Neural crest cell (in vitro differentiated cells): ENCODE results near the gene ISM1. TPM values are rescaled to one million over a fixed set of nuclear protein-coding genes. Genes with fewer than 3 reads are reported as not detected.

Experiments
- DNase-seq: peaks from one replicate; pipeline ENCODE4 v3.0.0; 2021; ENCODE audit warnings: low read depth, mixed read lengths, low spot score
- H3K27ac Mint-ChIP-seq: one replicate; pipeline ENCODE4 v1.8.0; 2021; ENCODE audit warnings: mild to moderate bottlenecking, mixed read lengths; ENCODE audit not compliant: unreplicated experiment
- H3K27me3 Mint-ChIP-seq: 2 replicates; pipeline ENCODE4 v1.8.0; 2021; ENCODE audit warnings: low read depth, mild to moderate bottlenecking, mixed read lengths
- H3K36me3 Mint-ChIP-seq: 2 replicates; pipeline ENCODE4 v1.8.0; 2021; ENCODE audit warnings: low read depth, mild to moderate bottlenecking, mixed read lengths
- H3K4me1 Mint-ChIP-seq: 2 replicates; pipeline ENCODE4 v1.8.0; 2021; ENCODE audit warnings: mixed read lengths
- H3K4me3 Mint-ChIP-seq: one replicate; pipeline ENCODE4 v1.8.0; 2021; ENCODE audit warnings: mild to moderate bottlenecking, mixed read lengths
- H3K9me3 Mint-ChIP-seq: 2 replicates; pipeline ENCODE4 v1.8.0; 2021; ENCODE audit warnings: mixed read lengths
- total RNA-seq: library from RNA; stranded (reverse); gene quantifications from 2 replicates; pipeline ENCODE4 v1.2.1, GENCODE V29; 2021
- TF ChIP-seq, protein P1 (sequence below): fragments of 200-600 bp; sonication (generic); conservative IDR thresholded peaks from 2 replicates; pipeline ENCODE4 v1.5.0; 2021; ENCODE audit warnings: antibody characterized with exemption, mild to moderate bottlenecking

ISM1 gene
- total RNA-seq, 1 donor from 2014 or later, result 0.33 TPM

DNA sequence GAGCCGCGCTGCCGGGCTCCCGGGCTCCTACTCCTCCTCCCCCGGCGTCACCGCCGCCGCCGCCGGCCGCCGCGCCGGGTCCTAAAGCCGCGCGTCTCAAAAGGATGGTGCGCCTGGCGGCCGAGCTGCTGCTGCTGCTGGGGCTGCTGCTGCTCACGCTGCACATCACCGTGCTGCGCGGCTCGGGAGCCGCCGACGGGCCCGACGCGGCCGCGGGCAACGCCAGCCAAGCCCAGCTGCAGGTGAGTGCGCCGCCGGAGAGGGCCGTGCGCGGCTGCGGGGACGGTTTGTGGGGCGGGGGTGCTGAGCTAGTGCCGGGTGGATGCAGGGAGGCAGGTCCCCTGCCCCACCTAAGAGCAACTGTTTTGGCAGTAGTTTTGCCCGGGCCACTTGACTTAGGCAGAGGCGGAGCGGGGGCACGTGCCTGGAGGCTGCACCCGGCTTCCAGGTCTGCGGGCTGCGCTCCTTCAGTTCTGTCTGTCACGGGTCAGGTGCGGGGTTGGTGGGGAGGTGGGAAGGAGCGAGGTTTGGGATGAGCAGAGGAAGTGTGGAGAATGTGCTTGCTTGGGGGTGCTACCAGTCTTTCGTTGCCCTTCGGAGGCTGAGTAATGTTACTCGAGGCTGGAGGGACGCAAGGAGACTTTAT lies 722 bp downstream of the ISM1 start:
- Mint-ChIP-seq H3K36me3 (no peaks in the 10 kb centered on the region), H3K9me3 (no peaks in the 10 kb centered on the region), H3K27me3 (peaks cover 84% of the 10 kb centered on the region), H3K4me3 (peak overlapping the region; percentile 88), H3K4me1 (peaks cover 11% of the 10 kb centered on the region), H3K27ac (no peak overlapping the region)
- peak; percentile 52 for DNase-seq
- TF ChIP-seq, protein P1, sequence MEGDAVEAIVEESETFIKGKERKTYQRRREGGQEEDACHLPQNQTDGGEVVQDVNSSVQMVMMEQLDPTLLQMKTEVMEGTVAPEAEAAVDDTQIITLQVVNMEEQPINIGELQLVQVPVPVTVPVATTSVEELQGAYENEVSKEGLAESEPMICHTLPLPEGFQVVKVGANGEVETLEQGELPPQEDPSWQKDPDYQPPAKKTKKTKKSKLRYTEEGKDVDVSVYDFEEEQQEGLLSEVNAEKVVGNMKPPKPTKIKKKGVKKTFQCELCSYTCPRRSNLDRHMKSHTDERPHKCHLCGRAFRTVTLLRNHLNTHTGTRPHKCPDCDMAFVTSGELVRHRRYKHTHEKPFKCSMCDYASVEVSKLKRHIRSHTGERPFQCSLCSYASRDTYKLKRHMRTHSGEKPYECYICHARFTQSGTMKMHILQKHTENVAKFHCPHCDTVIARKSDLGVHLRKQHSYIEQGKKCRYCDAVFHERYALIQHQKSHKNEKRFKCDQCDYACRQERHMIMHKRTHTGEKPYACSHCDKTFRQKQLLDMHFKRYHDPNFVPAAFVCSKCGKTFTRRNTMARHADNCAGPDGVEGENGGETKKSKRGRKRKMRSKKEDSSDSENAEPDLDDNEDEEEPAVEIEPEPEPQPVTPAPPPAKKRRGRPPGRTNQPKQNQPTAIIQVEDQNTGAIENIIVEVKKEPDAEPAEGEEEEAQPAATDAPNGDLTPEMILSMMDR, result peak; percentile 46

- H3K9me3 Mint-ChIP-seq, result no peaks in the 10 kb centered on the region
- TF ChIP-seq, protein P1, result no peak
- peaks cover 81% of the 10 kb centered on the region for H3K27me3 Mint-ChIP-seq
- no peak for DNase-seq
- peak overlapping the region; percentile 88 for H3K4me3 Mint-ChIP-seq
- H3K36me3 Mint-ChIP-seq, result no peaks in the 10 kb centered on the region
- no peak overlapping the region for H3K27ac Mint-ChIP-seq
- peaks cover 11% of the 10 kb centered on the region for H3K4me1 Mint-ChIP-seq
Measured at GRCh38 chr20:13222319-13222716, 1.2 kb downstream of the ISM1 start.

- Mint-ChIP-seq H3K4me1 (peaks cover 11% of the 10 kb centered on the region), H3K27ac (no peak overlapping the region)
- TF ChIP-seq, protein P1, result no peak
Measured at GRCh38 chr20:13223736-13224520, 2.9 kb downstream of the ISM1 start.

DNA sequence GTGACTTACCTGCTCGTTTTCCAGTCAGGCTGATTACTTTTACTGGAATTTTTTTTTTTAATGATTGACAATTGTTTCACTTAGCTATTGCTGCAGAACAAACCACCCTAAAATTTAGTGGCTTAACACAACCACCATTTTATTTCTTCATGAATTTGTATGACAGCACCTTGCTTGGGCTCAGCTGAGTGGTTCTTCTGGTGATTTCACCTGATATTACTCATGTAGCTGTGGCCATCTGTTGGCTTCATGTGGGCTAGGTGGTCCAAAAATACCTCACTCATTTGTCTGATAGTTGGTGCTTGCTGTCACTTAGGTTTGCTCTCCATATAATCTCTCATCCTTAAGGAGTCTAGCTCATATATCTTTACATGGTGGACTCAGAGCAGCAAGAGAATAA lies 5.3 kb downstream of the ISM1 start:
- peaks cover 56% of the 10 kb centered on the region for H3K27me3 Mint-ChIP-seq
- H3K9me3 Mint-ChIP-seq, result no peaks in the 10 kb centered on the region
- H3K4me3 Mint-ChIP-seq, result no peak overlapping the region
- no peaks in the 10 kb centered on the region for H3K4me1 Mint-ChIP-seq
- no peak overlapping the region for H3K27ac Mint-ChIP-seq
- no peaks in the 10 kb centered on the region for H3K36me3 Mint-ChIP-seq
- TF ChIP-seq, protein P1, result no peak
- no peak for DNase-seq

More at GRCh38 chr20:13223736-13224520, 2.9 kb downstream of the ISM1 start:
- Mint-ChIP-seq H3K36me3 (no peaks in the 10 kb centered on the region), H3K4me3 (peak overlapping the region; percentile 42), H3K27me3 (peaks cover 69% of the 10 kb centered on the region), H3K9me3 (no peaks in the 10 kb centered on the region)
- no peak for DNase-seq

DNA sequence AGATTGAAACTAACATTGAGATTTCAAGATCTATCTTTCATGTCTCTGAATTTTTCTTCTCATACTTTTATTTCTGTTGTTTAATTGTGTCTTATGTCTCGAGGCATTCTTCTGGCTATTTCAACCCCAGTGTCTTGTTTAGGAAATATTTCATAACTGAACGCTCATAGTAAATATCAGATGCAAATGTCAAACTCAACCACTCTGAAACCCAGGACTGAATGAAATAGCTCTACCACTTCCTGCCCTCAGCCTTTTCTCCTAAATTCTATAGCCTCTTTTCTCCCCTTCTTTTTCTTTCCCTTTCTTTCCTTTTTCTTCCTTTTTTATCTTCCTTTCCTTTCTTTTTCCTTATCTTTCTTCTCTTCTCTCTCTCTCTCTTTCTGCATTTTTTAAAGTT lies 7.7 kb downstream of the ISM1 start:
- no peak for DNase-seq
- Mint-ChIP-seq H3K4me3 (no peak overlapping the region), H3K9me3 (no peaks in the 10 kb centered on the region), H3K27ac (no peak overlapping the region), H3K36me3 (no peaks in the 10 kb centered on the region), H3K27me3 (peaks cover 40% of the 10 kb centered on the region), H3K4me1 (no peaks in the 10 kb centered on the region)
- TF ChIP-seq, protein P1, result no peak
